A549 treated with Mapracorat at 1 μM for 4 hours (cell line): Measurements from ENCODE around the gene ZNF672. TPM values are rescaled to one million over a fixed set of nuclear protein-coding genes. Genes with fewer than 3 reads are reported as not detected.

Experiments used
- total RNA-seq: library from RNA; stranded (reverse); fragments of 200-300 nt; extraction: Qiagen RNA extraction; gene quantifications from 5 replicates; pipeline ENCODE4 v1.2.3, GENCODE V29; 2022

Gene ZNF672
- total RNA-seq = 14.3 to 21.7 TPM (median 20.7 TPM) in 5 replicates

DNA sequence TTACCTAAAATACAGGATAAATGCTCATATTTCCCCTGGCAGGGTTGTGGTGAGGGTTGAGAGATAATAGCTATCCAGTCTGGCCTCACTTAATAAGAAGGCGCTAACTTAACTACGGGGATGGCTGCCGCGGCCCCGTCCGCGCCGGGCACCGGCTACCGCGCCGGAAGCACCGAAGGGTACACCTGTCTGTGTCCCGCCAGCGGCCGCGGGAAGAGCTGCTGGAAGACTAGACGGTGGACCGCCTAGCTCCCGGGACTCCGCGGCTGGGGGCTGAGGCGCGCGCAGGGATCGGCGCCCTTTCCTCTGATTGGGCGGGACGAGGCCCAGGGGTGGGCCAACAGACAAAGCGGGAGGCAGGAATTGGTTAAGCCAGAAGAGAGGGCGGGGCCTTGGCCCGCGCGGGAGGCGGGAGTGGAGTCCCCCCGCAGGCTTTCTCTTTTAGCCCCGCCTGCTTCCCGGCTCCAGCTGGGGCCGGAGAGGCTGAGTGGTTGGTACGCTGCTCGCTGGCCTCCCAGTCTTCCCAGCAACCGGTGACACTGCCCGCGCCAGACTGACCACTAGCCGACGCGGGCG lies at the start of gene ZNF672:
ZNF672 (plus strand) TSS at position 444 of the 576 bp plus-strand sequence. CDS start 9,051 bp downstream, outside the sequence.

DNA sequence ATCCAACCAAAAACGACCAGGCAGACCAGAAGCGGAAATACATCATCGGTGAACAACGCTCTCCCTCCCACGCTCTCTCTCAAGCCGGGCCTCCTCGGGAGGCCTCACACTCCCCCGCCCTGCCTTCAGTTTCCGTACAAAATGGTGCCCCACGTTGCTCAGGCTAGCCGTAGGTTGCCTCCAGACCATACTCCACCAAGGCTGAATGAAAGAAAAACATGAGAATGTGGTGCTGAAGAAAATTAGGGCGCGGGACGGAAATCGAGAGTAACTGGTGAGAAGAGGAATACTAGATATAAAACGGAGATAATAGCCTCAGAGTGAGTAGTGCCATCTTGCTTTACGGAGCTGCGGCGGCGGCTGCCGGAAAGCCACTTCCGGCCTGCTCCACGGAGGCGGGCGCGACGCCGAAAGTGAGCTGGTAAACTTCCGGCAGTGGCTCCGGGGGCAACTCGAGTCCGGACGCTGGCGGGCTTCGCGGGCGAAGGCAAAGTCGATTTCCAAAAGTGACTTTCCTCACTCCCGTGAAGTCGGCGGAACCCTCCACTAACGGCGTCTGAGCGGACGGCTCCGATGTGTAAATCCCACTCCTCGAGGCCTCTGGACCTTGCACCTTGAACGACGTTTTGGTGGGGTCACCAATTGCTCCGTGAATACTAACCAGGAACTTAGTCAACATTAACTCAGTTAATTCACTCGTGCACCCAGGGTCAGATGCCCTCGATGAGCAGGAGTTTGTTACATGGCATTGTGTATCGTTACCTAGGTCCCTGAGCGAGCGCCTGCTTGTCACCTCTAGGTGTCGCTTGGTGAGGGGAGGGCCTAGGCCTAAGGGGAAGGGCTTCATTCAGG lies 11.9 kb upstream of the ZNF672 start, which contains the start of gene SH3BP5L:
SH3BP5L (minus strand) TSS at position 7 of the 852 bp plus-strand sequence. CDS start 980 bp downstream, outside the sequence.

DNA sequence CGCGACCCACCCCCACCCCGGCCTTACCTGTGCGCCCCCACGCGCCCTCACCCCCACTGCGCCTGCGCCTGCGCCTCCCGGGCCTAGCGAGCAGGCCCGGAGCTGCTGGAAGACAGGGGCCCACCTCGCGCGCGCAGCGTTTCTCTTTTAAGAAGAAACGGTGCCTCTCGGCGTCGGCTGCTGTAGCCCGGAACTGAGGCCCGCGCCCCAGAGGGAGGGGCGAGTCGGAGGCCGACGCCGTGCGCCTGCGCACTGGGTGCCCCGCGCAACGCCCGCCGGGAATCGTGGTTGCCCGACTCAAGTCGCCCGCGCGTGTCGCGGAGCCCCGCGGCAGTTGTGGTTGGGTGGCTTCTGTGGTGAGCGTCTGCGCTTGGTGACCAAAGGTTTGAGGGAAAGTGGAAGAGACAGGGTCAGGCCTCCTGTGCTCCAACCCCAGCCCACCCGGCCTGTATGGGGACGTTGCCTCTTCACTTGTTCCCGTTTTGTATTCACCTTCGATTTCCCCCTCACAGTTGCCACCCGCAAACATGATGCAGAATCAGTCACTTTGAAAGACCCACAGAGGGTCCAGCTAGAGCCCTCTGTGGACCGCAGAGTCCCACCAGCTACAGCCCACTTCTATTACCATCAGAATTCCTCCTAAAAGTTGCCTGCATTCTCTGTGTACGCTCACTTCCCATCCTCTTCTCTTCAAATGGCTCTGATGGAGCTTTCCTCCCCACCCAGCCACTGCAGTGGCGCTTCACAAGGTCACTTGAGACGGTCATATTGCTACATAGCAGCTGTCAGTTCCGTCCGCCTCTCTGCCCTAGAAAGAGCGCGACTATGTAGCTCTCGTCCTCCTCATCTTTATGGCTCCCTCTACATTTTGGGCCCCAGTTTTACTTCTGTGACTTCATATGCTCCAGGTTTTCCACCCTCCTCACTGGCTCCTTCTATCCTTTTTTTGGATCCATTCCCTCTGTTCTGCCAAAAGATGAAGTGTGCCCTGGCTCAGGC lies 21.2 kb downstream of the ZNF672 start, which contains the start of gene ZNF692:
ZNF692 (minus strand) TSS at position 195 of the 999 bp plus-strand sequence. CDS start 776 bp downstream, outside the sequence.

Other genes with a start within 250 kb of the ZNF672 start
- not detected in 5 replicates for gene OR2T10, start 240.5 kb upstream of the ZNF672 start, total RNA-seq
- not detected in 5 replicates for gene OR2T11, start 203.1 kb upstream of the ZNF672 start, total RNA-seq
- gene OR2T35, start 192.9 kb upstream of the ZNF672 start, total RNA-seq = not detected in 5 replicates
- not detected in 5 replicates for gene OR2T27, start 182.7 kb upstream of the ZNF672 start, total RNA-seq
- gene OR14I1, start 135.5 kb upstream of the ZNF672 start, total RNA-seq = not detected in 5 replicates
- gene LYPD8, start 82.5 kb upstream of the ZNF672 start, total RNA-seq = 0.13 to 0.19 TPM in 2 of 5 replicates, not detected in the others
- gene SH3BP5L, start 12.3 kb upstream of the ZNF672 start, total RNA-seq = 18.9 to 28.1 TPM (median 26.3 TPM) in 5 replicates
- 13.3 to 25.0 TPM (median 17.8 TPM) in 5 replicates for gene ZNF692, start 20.9 kb downstream of the ZNF672 start, total RNA-seq
- gene PGBD2, start 68.0 kb downstream of the ZNF672 start, total RNA-seq = 3.1 to 3.9 TPM (median 3.2 TPM) in 5 replicates